NCI-H345 treated with DMSO at 0.1 percent for 48 hours (cell line): ENCODE results near the gene MACROD1.

Source experiments
- DNase-seq: peaks from one replicate; lab custom pipeline; 2025; ENCODE audit not compliant: unreplicated experiment; lab: John Stamatoyannopoulos, UW

The MACROD1 gene

GRCh38 chr11:64020976-64021756, 144.7 kb downstream of the MACROD1 start:
- no peak for DNase-seq

- no peak for DNase-seq
Measured at GRCh38 chr11:64019106-64020037, 146.5 kb downstream of the MACROD1 start.

GRCh38 chr11:64018310-64018709, 147.6 kb downstream of the MACROD1 start:
- no peak for DNase-seq

- DNase-seq, result no peak
Measured at GRCh38 chr11:64017945-64018224, 148.0 kb downstream of the MACROD1 start.

- DNase-seq, result no peak
Measured at GRCh38 chr11:64015935-64016845, 149.7 kb downstream of the MACROD1 start.

GRCh38 chr11:64015510-64015909, 150.4 kb downstream of the MACROD1 start:
- DNase-seq, result no peak

GRCh38 chr11:64014356-64014755, 151.6 kb downstream of the MACROD1 start:
- no peak for DNase-seq

- DNase-seq, result no peak
Measured at GRCh38 chr11:64013141-64013896, 152.6 kb downstream of the MACROD1 start.

- DNase-seq, result no peak
Measured at GRCh38 chr11:64011371-64011770, 154.5 kb downstream of the MACROD1 start.

GRCh38 chr11:64010783-64011182, 155.1 kb downstream of the MACROD1 start:
- no peak for DNase-seq

GRCh38 chr11:64009710-64010109, 156.2 kb downstream of the MACROD1 start:
- DNase-seq, result no peak

- no peak for DNase-seq
Measured at GRCh38 chr11:64008914-64009633, 156.8 kb downstream of the MACROD1 start.

GRCh38 chr11:64008283-64008913, 157.5 kb downstream of the MACROD1 start:
- DNase-seq, result no peak

GRCh38 chr11:64007629-64008282, 158.2 kb downstream of the MACROD1 start:
- no peak for DNase-seq

- DNase-seq, result no peak
Measured at GRCh38 chr11:64007160-64007628, 158.7 kb downstream of the MACROD1 start.

GRCh38 chr11:64006398-64006797, 159.5 kb downstream of the MACROD1 start:
- DNase-seq, result no peak

GRCh38 chr11:64005691-64006090, 160.2 kb downstream of the MACROD1 start:
- DNase-seq, result no peak

GRCh38 chr11:64004590-64004984, 161.3 kb downstream of the MACROD1 start:
- no peak for DNase-seq
